GM23338 (cell line): ENCODE results near the gene DNAL4. TPM values are rescaled to one million over a fixed set of nuclear protein-coding genes. Genes with fewer than 3 reads are reported as not detected.

ENCODE experiments used
- ATAC-seq: fragments of 200-7000 bp; cut with Tn5 transposase; 3 replicates; pipeline ENCODE4 v1.9.1; 2020
- DNase-seq: peaks from one replicate; pipeline ENCODE4 v3.0.0-alpha.2; 2015; ENCODE audit warnings: low spot score
- H2AFZ ChIP-seq: fragments of 200-600 bp; sonication (generic); 2 replicates; pipeline ENCODE4 v1.8.0; 2016; ENCODE audit warnings: antibody characterized with exemption, mild to moderate bottlenecking, moderate library complexity
- H3F3A ChIP-seq: fragments of 200-600 bp; sonication (generic); replicated peaks from 2 replicates; pipeline ENCODE4 v1.8.0; 2017; ENCODE audit warnings: antibody characterized with exemption, mixed run types, low read depth
- H3K27ac ChIP-seq: fragments of 200-600 bp; sonication (generic); 2 replicates; pipeline ENCODE4 v1.6.1; 2016; ENCODE audit warnings: low read depth
- H3K27me3 ChIP-seq: fragments of 200-600 bp; sonication (generic); 2 replicates; pipeline ENCODE4 v1.8.0; 2016; ENCODE audit warnings: mild to moderate bottlenecking, mixed run types, moderate library complexity; ENCODE audit not compliant: insufficient read depth
- H3K36me3 ChIP-seq: fragments of 200-600 bp; sonication (generic); 2 replicates; pipeline ENCODE4 v1.8.0; 2016; ENCODE audit warnings: mild to moderate bottlenecking; ENCODE audit not compliant: insufficient read depth
- H3K4me1 ChIP-seq: fragments of 200-600 bp; sonication (generic); 2 replicates; pipeline ENCODE4 v1.8.0; 2016; ENCODE audit warnings: mild to moderate bottlenecking, moderate library complexity; ENCODE audit not compliant: insufficient read depth
- H3K4me2 ChIP-seq: fragments of 200-600 bp; sonication (generic); 2 replicates; pipeline ENCODE4 v1.7.1; 2017; ENCODE audit warnings: mixed run types
- H3K4me3 ChIP-seq: fragments of 200-600 bp; sonication (generic); 2 replicates; pipeline ENCODE4 v1.6.1; 2016; ENCODE audit warnings: mixed run types
- H3K79me2 ChIP-seq: fragments of 200-600 bp; sonication (generic); replicated peaks from 2 replicates; pipeline ENCODE4 v1.8.0; 2017; ENCODE audit warnings: mild to moderate bottlenecking; ENCODE audit not compliant: insufficient read depth
- H3K9me2 ChIP-seq: fragments of 200-600 bp; sonication (generic); 2 replicates; pipeline ENCODE4 v1.8.0; 2017; ENCODE audit not compliant: insufficient read depth
- H4K20me1 ChIP-seq: fragments of 200-600 bp; sonication (generic); replicated peaks from 2 replicates; pipeline ENCODE4 v1.8.0; 2017; ENCODE audit warnings: mild to moderate bottlenecking; ENCODE audit not compliant: insufficient read depth
- H3K27ac Mint-ChIP-seq: 2 replicates; pipeline ENCODE4 v1.8.0; 2020; ENCODE audit warnings: inconsistent platforms, mild to moderate bottlenecking, moderate library complexity, mixed read lengths
- H3K27me3 Mint-ChIP-seq: 3 replicates; pipeline ENCODE4 v1.8.0; 2022; ENCODE audit warnings: low read depth, mild to moderate bottlenecking, moderate library complexity, mixed read lengths, inconsistent platforms; ENCODE audit not compliant: insufficient read depth, poor library complexity
- H3K36me3 Mint-ChIP-seq: 3 replicates; pipeline ENCODE4 v1.8.0; 2021; ENCODE audit warnings: low read depth, mild to moderate bottlenecking, inconsistent platforms, moderate library complexity, mixed read lengths
- H3K4me1 Mint-ChIP-seq: 3 replicates; pipeline ENCODE4 v1.8.0; 2020; ENCODE audit warnings: mild to moderate bottlenecking, inconsistent platforms, mixed read lengths
- H3K4me3 Mint-ChIP-seq: 3 replicates; pipeline ENCODE4 v1.8.0; 2021; ENCODE audit warnings: moderate library complexity, mild to moderate bottlenecking, inconsistent platforms, mixed read lengths
- H3K9me3 Mint-ChIP-seq: 3 replicates; pipeline ENCODE4 v1.8.0; 2020; ENCODE audit warnings: moderate library complexity, mild to moderate bottlenecking, inconsistent platforms, mixed read lengths
- CREB1 ChIP-seq: fragments of 250-450 bp; sonication (Bioruptor Pico); IDR thresholded peaks from 2 replicates; pipeline ENCODE4 v1.5.0; 2020; ENCODE audit warnings: low read depth, mild to moderate bottlenecking, moderate library complexity
- EZH2 ChIP-seq: fragments of 200-600 bp; sonication (generic); IDR thresholded peaks from one replicate; pipeline ENCODE4 v1.8.0; 2017; ENCODE audit warnings: antibody characterized with exemption, mild to moderate bottlenecking, low read depth; ENCODE audit not compliant: unreplicated experiment
- EZH2phosphoT487 ChIP-seq: fragments of 200-600 bp; sonication (generic); IDR thresholded peaks from one replicate; pipeline ENCODE4 v1.8.1; 2018; ENCODE audit warnings: antibody characterized with exemption; ENCODE audit not compliant: unreplicated experiment
- JUNB ChIP-seq: IDR thresholded peaks from one replicate; pipeline ENCODE4 v1.6.1; 2016; ENCODE audit warnings: antibody characterized with exemption; ENCODE audit not compliant: unreplicated experiment
- NANOG ChIP-seq: IDR thresholded peaks from 2 replicates; pipeline ENCODE4 v1.6.1; 2016; ENCODE audit warnings: antibody characterized with exemption, borderline replicate concordance
- POLR2AphosphoS5 ChIP-seq: IDR thresholded peaks from 2 replicates; pipeline ENCODE4 v1.6.1; 2016; ENCODE audit warnings: antibody characterized with exemption, low read depth
- STAT1 ChIP-seq: IDR thresholded peaks from one replicate; pipeline ENCODE4 v1.6.1; 2016; ENCODE audit warnings: antibody characterized with exemption; ENCODE audit not compliant: unreplicated experiment
- ZNF114 ChIP-seq: fragments of 250-450 bp; sonication (Bioruptor Pico); IDR thresholded peaks from 2 replicates; pipeline ENCODE4 v1.5.0; 2020; ENCODE audit warnings: mild to moderate bottlenecking, moderate library complexity
- ZNF331 ChIP-seq: fragments of 250-450 bp; sonication (Bioruptor Pico); IDR thresholded peaks from 2 replicates; pipeline ENCODE4 v1.5.0; 2020; ENCODE audit warnings: low read depth, mild to moderate bottlenecking, moderate library complexity
- polyA plus RNA-seq: library from polyadenylated mRNA; unstranded; fragments of >200 nt; fragmentation: Nextera tagmentation; extraction: Ambion mirVana; gene quantifications from 2 replicates; pipeline ENCODE4 v1.2.1, GENCODE V29; 2016
- total RNA-seq: library from RNA; depleted of rRNA; stranded (reverse); fragments of >200 nt; shearing (Covaris generic); gene quantifications from 2 replicates; pipeline ENCODE4 v1.2.3, GENCODE V29; 2014
- TF ChIP-seq, protein P1 (sequence below): fragments of 250-450 bp; sonication (Bioruptor Pico); IDR thresholded peaks from 2 replicates; pipeline ENCODE4 v1.5.0; 2020; ENCODE audit warnings: mild to moderate bottlenecking, moderate library complexity
- TF ChIP-seq, protein P2 (sequence below): IDR thresholded peaks from 2 replicates; pipeline ENCODE4 v1.6.1; 2016; ENCODE audit warnings: antibody characterized with exemption
- TF ChIP-seq, protein P3 (sequence below), 2 experiments: fragments of 200-600 bp in 1 of 2; sonication (generic) in 1 of 2; conservative IDR thresholded peaks; 2 replicates each; pipeline versions ENCODE4 v1.5.1 to v1.6.1; 2016 to 2017; ENCODE audit warnings: antibody characterized with exemption in 2 of 2, low read depth in 2 of 2, mild to moderate bottlenecking in 2 of 2, moderate library complexity in 1 of 2
- TF ChIP-seq, protein P4 (sequence below): IDR thresholded peaks from one replicate; pipeline ENCODE4 v1.6.1; 2018; ENCODE audit warnings: antibody characterized with exemption; ENCODE audit not compliant: unreplicated experiment

The DNAL4 gene
- total and polyA plus RNA-seq, 2 experiments from 2014 or later = 9.3 to 10.0 TPM

DNA sequence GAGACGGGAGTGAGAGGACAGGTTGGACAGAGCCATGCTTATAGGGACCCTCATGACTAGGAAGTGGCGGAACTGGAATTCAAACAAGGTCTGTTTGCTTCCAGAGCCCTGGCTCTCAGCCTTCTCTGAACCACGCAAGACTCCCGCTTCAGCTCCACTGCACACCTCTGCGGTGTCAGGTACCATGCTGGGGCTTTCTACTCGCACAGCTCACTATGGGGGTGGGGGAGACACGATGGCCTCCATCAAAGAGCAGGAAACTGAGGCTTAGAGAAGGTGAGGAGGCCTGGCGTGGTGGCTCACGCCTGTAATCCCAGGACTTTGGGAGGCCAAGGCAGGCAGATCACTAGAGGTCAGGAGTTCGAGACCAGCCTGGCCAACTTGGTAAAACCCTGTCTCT, 52.4 kb downstream of the DNAL4 start:
- TF ChIP-seq POLR2AphosphoS5 (no peak), ZNF331 (CRISPR knock-in tag) (no peak), NANOG (no peak), EZH2 (no peak), EZH2phosphoT487 (no peak), JUNB (no peak), STAT1 (no peak), ZNF114 (no peak), CREB1 (CRISPR knock-in tag) (no peak)
- TF ChIP-seq, protein P1, sequence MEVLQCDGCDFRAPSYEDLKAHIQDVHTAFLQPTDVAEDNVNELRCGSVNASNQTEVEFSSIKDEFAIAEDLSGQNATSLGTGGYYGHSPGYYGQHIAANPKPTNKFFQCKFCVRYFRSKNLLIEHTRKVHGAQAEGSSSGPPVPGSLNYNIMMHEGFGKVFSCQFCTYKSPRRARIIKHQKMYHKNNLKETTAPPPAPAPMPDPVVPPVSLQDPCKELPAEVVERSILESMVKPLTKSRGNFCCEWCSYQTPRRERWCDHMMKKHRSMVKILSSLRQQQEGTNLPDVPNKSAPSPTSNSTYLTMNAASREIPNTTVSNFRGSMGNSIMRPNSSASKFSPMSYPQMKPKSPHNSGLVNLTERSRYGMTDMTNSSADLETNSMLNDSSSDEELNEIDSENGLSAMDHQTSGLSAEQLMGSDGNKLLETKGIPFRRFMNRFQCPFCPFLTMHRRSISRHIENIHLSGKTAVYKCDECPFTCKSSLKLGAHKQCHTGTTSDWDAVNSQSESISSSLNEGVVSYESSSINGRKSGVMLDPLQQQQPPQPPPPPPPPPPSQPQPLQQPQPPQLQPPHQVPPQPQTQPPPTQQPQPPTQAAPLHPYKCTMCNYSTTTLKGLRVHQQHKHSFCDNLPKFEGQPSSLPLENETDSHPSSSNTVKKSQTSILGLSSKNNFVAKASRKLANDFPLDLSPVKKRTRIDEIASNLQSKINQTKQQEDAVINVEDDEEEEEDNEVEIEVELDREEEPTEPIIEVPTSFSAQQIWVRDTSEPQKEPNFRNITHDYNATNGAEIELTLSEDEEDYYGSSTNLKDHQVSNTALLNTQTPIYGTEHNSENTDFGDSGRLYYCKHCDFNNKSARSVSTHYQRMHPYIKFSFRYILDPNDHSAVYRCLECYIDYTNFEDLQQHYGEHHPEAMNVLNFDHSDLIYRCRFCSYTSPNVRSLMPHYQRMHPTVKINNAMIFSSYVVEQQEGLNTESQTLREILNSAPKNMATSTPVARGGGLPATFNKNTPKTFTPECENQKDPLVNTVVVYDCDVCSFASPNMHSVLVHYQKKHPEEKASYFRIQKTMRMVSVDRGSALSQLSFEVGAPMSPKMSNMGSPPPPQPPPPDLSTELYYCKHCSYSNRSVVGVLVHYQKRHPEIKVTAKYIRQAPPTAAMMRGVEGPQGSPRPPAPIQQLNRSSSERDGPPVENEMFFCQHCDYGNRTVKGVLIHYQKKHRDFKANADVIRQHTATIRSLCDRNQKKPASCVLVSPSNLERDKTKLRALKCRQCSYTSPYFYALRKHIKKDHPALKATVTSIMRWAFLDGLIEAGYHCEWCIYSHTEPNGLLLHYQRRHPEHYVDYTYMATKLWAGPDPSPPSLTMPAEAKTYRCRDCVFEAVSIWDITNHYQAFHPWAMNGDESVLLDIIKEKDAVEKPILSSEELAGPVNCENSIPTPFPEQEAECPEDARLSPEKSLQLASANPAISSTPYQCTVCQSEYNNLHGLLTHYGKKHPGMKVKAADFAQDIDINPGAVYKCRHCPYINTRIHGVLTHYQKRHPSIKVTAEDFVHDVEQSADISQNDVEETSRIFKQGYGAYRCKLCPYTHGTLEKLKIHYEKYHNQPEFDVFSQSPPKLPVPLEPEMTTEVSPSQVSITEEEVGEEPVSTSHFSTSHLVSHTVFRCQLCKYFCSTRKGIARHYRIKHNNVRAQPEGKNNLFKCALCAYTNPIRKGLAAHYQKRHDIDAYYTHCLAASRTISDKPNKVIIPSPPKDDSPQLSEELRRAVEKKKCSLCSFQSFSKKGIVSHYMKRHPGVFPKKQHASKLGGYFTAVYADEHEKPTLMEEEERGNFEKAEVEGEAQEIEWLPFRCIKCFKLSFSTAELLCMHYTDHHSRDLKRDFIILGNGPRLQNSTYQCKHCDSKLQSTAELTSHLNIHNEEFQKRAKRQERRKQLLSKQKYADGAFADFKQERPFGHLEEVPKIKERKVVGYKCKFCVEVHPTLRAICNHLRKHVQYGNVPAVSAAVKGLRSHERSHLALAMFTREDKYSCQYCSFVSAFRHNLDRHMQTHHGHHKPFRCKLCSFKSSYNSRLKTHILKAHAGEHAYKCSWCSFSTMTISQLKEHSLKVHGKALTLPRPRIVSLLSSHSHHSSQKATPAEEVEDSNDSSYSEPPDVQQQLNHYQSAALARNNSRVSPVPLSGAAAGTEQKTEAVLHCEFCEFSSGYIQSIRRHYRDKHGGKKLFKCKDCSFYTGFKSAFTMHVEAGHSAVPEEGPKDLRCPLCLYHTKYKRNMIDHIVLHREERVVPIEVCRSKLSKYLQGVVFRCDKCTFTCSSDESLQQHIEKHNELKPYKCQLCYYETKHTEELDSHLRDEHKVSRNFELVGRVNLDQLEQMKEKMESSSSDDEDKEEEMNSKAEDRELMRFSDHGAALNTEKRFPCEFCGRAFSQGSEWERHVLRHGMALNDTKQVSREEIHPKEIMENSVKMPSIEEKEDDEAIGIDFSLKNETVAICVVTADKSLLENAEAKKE (CRISPR knock-in tag) = no peak
- TF ChIP-seq, protein P2, sequence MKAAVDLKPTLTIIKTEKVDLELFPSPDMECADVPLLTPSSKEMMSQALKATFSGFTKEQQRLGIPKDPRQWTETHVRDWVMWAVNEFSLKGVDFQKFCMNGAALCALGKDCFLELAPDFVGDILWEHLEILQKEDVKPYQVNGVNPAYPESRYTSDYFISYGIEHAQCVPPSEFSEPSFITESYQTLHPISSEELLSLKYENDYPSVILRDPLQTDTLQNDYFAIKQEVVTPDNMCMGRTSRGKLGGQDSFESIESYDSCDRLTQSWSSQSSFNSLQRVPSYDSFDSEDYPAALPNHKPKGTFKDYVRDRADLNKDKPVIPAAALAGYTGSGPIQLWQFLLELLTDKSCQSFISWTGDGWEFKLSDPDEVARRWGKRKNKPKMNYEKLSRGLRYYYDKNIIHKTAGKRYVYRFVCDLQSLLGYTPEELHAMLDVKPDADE = no peak
- TF ChIP-seq, protein P3, sequence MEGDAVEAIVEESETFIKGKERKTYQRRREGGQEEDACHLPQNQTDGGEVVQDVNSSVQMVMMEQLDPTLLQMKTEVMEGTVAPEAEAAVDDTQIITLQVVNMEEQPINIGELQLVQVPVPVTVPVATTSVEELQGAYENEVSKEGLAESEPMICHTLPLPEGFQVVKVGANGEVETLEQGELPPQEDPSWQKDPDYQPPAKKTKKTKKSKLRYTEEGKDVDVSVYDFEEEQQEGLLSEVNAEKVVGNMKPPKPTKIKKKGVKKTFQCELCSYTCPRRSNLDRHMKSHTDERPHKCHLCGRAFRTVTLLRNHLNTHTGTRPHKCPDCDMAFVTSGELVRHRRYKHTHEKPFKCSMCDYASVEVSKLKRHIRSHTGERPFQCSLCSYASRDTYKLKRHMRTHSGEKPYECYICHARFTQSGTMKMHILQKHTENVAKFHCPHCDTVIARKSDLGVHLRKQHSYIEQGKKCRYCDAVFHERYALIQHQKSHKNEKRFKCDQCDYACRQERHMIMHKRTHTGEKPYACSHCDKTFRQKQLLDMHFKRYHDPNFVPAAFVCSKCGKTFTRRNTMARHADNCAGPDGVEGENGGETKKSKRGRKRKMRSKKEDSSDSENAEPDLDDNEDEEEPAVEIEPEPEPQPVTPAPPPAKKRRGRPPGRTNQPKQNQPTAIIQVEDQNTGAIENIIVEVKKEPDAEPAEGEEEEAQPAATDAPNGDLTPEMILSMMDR (conservative IDR thresholded peaks at IDR 0.05; ENCODE audit: low read depth in 2 of 2) = no peak
- TF ChIP-seq, protein P4, sequence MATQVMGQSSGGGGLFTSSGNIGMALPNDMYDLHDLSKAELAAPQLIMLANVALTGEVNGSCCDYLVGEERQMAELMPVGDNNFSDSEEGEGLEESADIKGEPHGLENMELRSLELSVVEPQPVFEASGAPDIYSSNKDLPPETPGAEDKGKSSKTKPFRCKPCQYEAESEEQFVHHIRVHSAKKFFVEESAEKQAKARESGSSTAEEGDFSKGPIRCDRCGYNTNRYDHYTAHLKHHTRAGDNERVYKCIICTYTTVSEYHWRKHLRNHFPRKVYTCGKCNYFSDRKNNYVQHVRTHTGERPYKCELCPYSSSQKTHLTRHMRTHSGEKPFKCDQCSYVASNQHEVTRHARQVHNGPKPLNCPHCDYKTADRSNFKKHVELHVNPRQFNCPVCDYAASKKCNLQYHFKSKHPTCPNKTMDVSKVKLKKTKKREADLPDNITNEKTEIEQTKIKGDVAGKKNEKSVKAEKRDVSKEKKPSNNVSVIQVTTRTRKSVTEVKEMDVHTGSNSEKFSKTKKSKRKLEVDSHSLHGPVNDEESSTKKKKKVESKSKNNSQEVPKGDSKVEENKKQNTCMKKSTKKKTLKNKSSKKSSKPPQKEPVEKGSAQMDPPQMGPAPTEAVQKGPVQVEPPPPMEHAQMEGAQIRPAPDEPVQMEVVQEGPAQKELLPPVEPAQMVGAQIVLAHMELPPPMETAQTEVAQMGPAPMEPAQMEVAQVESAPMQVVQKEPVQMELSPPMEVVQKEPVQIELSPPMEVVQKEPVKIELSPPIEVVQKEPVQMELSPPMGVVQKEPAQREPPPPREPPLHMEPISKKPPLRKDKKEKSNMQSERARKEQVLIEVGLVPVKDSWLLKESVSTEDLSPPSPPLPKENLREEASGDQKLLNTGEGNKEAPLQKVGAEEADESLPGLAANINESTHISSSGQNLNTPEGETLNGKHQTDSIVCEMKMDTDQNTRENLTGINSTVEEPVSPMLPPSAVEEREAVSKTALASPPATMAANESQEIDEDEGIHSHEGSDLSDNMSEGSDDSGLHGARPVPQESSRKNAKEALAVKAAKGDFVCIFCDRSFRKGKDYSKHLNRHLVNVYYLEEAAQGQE = no peak
- no peaks in the 10 kb centered on the region for H3K27me3 ChIP-seq
- no peaks in the 10 kb centered on the region for H3F3A ChIP-seq
- no peak for DNase-seq
- peaks cover 28% of the 10 kb centered on the region; the same call in 2 of the 3 replicates for H3K36me3 Mint-ChIP-seq
- no peak overlapping the region for H3K27ac ChIP-seq
- no peaks in the 10 kb centered on the region for H3K36me3 ChIP-seq
- H3K4me3 Mint-ChIP-seq = no peak overlapping the region
- H3K4me3 ChIP-seq = no peak overlapping the region
- H3K79me2 ChIP-seq = no peaks in the 10 kb centered on the region
- ATAC-seq = no peak
- H3K27me3 Mint-ChIP-seq = peaks cover 17% of the 10 kb centered on the region
- no peak overlapping the region for H3K4me2 ChIP-seq
- H3K9me2 ChIP-seq = no peaks in the 10 kb centered on the region
- no peaks in the 10 kb centered on the region; the same call in 2 of the 3 replicates for H3K9me3 Mint-ChIP-seq
- no peak overlapping the region for H3K27ac Mint-ChIP-seq
- H3K4me1 Mint-ChIP-seq = no peaks in the 10 kb centered on the region; the same call in 1 of the 3 replicates
- no peaks in the 10 kb centered on the region for H3K4me1 ChIP-seq
- H2AFZ ChIP-seq = no peak overlapping the region
- H4K20me1 ChIP-seq = peaks cover 2% of the 10 kb centered on the region; the same call in 1 of the 2 replicates
